GM08714 (cell line): Measurements from ENCODE around the gene TOB2.
"Not testable (repeated sequence)": the region's sequence is repeated elsewhere in the genome, so short reads cannot be mapped to it uniquely, and the experiment has no call there.

Source experiments
- H3K4me3 ChIP-seq: fragments of 200-500 bp; sonication (Bioruptor generic); 2 replicates; pipeline ENCODE4 v1.5.1; 2014; ENCODE audit warnings: mild to moderate bottlenecking, low read length, inconsistent platforms
- ZNF274 ChIP-seq: IDR thresholded peaks from 2 replicates; pipeline ENCODE4 v1.6.1; 2012; ENCODE audit warnings: mild to moderate bottlenecking, low read depth, low read length

The TOB2 gene

GRCh38 chr22:41418717-41419116 is 27.9 kb downstream of the TOB2 start:
- no peak overlapping the region for H3K4me3 ChIP-seq
- no peak for TF ChIP-seq ZNF274

- TF ChIP-seq ZNF274, result no peak
- H3K4me3 ChIP-seq, result no peak overlapping the region
Measured at GRCh38 chr22:41417622-41418390, 28.8 kb downstream of the TOB2 start.

GRCh38 chr22:41415554-41415953 is 31.0 kb downstream of the TOB2 start:
- H3K4me3 ChIP-seq, result no peak overlapping the region; the same call in 1 of the 2 replicates
- no peak for TF ChIP-seq ZNF274

- TF ChIP-seq ZNF274, result no peak
- no peak overlapping the region for H3K4me3 ChIP-seq
Measured at GRCh38 chr22:41411021-41411851, 35.4 kb downstream of the TOB2 start.

GRCh38 chr22:41410311-41410751 is 36.3 kb downstream of the TOB2 start:
- H3K4me3 ChIP-seq, result no peak overlapping the region
- TF ChIP-seq ZNF274, result no peak

- H3K4me3 ChIP-seq, result no peak overlapping the region
- TF ChIP-seq ZNF274, result no peak
Measured at GRCh38 chr22:41408665-41409064, 37.9 kb downstream of the TOB2 start.

GRCh38 chr22:41407433-41407832 is 39.2 kb downstream of the TOB2 start:
- no peak for TF ChIP-seq ZNF274
- H3K4me3 ChIP-seq, result no peak overlapping the region

GRCh38 chr22:41406410-41406809 is 40.2 kb downstream of the TOB2 start:
- no peak for TF ChIP-seq ZNF274
- H3K4me3 ChIP-seq, result no peak overlapping the region

GRCh38 chr22:41405588-41405987 is 41.0 kb downstream of the TOB2 start:
- no peak overlapping the region for H3K4me3 ChIP-seq

GRCh38 chr22:41403532-41404318 is 42.9 kb downstream of the TOB2 start:
- H3K4me3 ChIP-seq, result no peak overlapping the region
- no peak for TF ChIP-seq ZNF274

More at GRCh38 chr22:41405588-41405987, 41.0 kb downstream of the TOB2 start:
- no peak for TF ChIP-seq ZNF274

GRCh38 chr22:41402851-41403250 is 43.8 kb downstream of the TOB2 start:
- not testable (repeated sequence) for H3K4me3 ChIP-seq

- TF ChIP-seq ZNF274, result no peak
Measured at GRCh38 chr22:41401781-41402648, 44.6 kb downstream of the TOB2 start.

GRCh38 chr22:41398921-41399320 is 47.7 kb downstream of the TOB2 start:
- TF ChIP-seq ZNF274, result no peak
- no peak overlapping the region for H3K4me3 ChIP-seq

More at GRCh38 chr22:41401781-41402648, 44.6 kb downstream of the TOB2 start:
- no peak overlapping the region for H3K4me3 ChIP-seq
